ENCODE measurements around the gene HLX. TPM values are rescaled to one million over a fixed set of nuclear protein-coding genes. Genes with fewer than 3 reads are reported as not detected.
A peak's percentile ranks its signal among the peaks of the same experiment; 100 is the strongest.

The HLX gene
- total RNA-seq, 3 donors from 2014 or later = 5.0 to 17.8 (median 15.1) TPM

- Histone ChIP-seq H3K9me3 (no peaks in the 10 kb centered on the region), H3K36me3 (no peaks in the 10 kb centered on the region), H3K27ac (no peak overlapping the region), H3K4me3 (no peak overlapping the region), H3K4me1 (no peaks in the 10 kb centered on the region), H3K27me3 (no peaks in the 10 kb centered on the region)
- DNase-seq (ENCODE audit: low spot score in 2 of 2) = no peak
- TF ChIP-seq, protein P1, sequence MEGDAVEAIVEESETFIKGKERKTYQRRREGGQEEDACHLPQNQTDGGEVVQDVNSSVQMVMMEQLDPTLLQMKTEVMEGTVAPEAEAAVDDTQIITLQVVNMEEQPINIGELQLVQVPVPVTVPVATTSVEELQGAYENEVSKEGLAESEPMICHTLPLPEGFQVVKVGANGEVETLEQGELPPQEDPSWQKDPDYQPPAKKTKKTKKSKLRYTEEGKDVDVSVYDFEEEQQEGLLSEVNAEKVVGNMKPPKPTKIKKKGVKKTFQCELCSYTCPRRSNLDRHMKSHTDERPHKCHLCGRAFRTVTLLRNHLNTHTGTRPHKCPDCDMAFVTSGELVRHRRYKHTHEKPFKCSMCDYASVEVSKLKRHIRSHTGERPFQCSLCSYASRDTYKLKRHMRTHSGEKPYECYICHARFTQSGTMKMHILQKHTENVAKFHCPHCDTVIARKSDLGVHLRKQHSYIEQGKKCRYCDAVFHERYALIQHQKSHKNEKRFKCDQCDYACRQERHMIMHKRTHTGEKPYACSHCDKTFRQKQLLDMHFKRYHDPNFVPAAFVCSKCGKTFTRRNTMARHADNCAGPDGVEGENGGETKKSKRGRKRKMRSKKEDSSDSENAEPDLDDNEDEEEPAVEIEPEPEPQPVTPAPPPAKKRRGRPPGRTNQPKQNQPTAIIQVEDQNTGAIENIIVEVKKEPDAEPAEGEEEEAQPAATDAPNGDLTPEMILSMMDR (IDR thresholded peaks at IDR 0.05) = no peak
- TF ChIP-seq POLR2AphosphoS5 (IDR thresholded peaks at IDR 0.05) (no peak), POLR2A (IDR thresholded peaks at IDR 0.05) (no peak)
- intact Hi-C loops (cut with DNase I; ENCODE audit: low total_unique reads) = no loop called here
Measured at GRCh38 chr1:220873087-220873486, 6.2 kb upstream of the HLX start.

GRCh38 chr1:220873868-220874655, 5.2 kb upstream of the HLX start:
- H3K27ac ChIP-seq = no peak overlapping the region
- no peaks in the 10 kb centered on the region for H3K9me3 ChIP-seq
- TF ChIP-seq, protein P1 (IDR thresholded peaks at IDR 0.05) = peak in 2 of 3 donors; percentile 56 to 66
- no peak for TF ChIP-seq POLR2A (IDR thresholded peaks at IDR 0.05)
- intact Hi-C loops (cut with DNase I; ENCODE audit: low total_unique reads) = no loop called here
- no peak for DNase-seq (ENCODE audit: low spot score in 2 of 2)
- no peaks in the 10 kb centered on the region for H3K4me1 ChIP-seq
- no peak overlapping the region for H3K4me3 ChIP-seq
- H3K27me3 ChIP-seq = no peaks in the 10 kb centered on the region
- H3K36me3 ChIP-seq = no peaks in the 10 kb centered on the region

DNA sequence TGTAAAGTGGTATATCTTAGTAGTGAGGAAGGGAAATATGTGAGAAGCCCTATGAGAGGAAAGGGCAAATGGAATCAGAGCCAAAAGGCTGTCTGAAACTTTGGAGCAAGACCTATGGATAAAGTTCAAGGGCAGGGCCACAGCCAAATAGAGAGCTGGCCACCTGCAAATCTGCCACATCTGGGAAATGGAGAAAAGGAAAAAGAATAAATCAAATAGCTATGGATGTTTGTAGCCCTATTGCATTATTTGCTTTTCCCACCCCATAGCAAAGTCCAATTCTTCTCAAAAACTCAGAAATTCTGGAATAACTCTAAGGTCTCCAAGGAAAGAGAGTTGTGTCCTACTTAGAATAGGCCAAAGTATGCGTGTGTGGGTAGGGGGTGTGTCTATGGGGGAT, 4.0 kb upstream of the HLX start:
- Histone ChIP-seq H3K27ac (no peak overlapping the region), H3K9me3 (no peaks in the 10 kb centered on the region), H3K4me3 (no peak overlapping the region), H3K27me3 (peaks cover 0 to 5% of the 10 kb centered on the region in 2 donors), H3K36me3 (no peaks in the 10 kb centered on the region), H3K4me1 (no peaks in the 10 kb centered on the region)
- TF ChIP-seq POLR2A (IDR thresholded peaks at IDR 0.05) (no peak), POLR2AphosphoS5 (IDR thresholded peaks at IDR 0.05) (no peak)
- TF ChIP-seq, protein P1 (IDR thresholded peaks at IDR 0.05) = no peak
- no peak for DNase-seq (ENCODE audit: low spot score in 2 of 2)
- intact Hi-C loops (cut with DNase I; ENCODE audit: low total_unique reads) = no loop called here

- intact Hi-C loops (cut with DNase I; ENCODE audit: low total_unique reads) = no loop called here
- H3K4me3 ChIP-seq = peak overlapping the region; percentile 27 to 44 (median 35)
- peak overlapping the region in 1 of 2 donors; percentile 50 for H3K27ac ChIP-seq
- peaks cover 0 to 6% of the 10 kb centered on the region in 2 donors for H3K27me3 ChIP-seq
- H3K4me1 ChIP-seq = no peaks in the 10 kb centered on the region
- no peaks in the 10 kb centered on the region for H3K36me3 ChIP-seq
- no peaks in the 10 kb centered on the region for H3K9me3 ChIP-seq
- TF ChIP-seq, protein P1 (IDR thresholded peaks at IDR 0.05) = no peak
- TF ChIP-seq POLR2A (IDR thresholded peaks at IDR 0.05) = no peak
- TF ChIP-seq POLR2AphosphoS5 (IDR thresholded peaks at IDR 0.05) = peak in 1 of 3 donors; percentile 22
- DNase-seq (ENCODE audit: low spot score in 2 of 2) = no peak
Measured at GRCh38 chr1:220876511-220877376, 2.5 kb upstream of the HLX start.
